GM18505 (cell line): ENCODE results near the gene HORMAD2.
"Not testable (repeated sequence)": the region's sequence is repeated elsewhere in the genome, so short reads cannot be mapped to it uniquely, and the experiment has no call there.

Experiments
- ATAC-seq: cut with Tn5 transposase; IDR thresholded peaks from one replicate; pipeline ENCODE4 v1.9.1; 2021; ENCODE audit not compliant: unreplicated experiment
- POLR2A ChIP-seq: IDR thresholded peaks from 4 replicates; pipeline ENCODE4 v1.6.1; 2011; ENCODE audit warnings: borderline replicate concordance; ENCODE audit not compliant: insufficient read depth, insufficient read length; ENCODE audit errors: extremely low read depth

The HORMAD2 gene

DNA sequence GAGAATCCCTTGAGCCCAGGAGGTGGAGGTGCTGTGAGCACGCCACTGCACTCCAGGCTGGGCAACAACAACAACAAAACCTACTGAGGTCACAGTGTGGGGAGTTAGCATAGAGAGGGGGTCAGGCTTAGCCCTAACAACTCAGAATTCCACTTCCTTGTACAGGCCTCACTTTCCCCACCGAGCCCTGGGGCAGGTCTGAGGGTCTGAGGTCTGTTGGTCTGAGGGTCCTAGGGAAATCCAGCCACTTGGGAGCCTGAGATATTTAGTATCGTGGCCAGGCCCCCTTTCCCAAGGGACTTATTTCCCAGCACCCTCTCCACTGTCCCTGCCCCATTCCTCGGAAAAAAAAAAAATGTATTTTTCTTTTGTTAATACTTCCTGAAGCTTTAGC lies 34.8 kb upstream of the HORMAD2 start:
- no peak for TF ChIP-seq POLR2A
- no peak for ATAC-seq

DNA sequence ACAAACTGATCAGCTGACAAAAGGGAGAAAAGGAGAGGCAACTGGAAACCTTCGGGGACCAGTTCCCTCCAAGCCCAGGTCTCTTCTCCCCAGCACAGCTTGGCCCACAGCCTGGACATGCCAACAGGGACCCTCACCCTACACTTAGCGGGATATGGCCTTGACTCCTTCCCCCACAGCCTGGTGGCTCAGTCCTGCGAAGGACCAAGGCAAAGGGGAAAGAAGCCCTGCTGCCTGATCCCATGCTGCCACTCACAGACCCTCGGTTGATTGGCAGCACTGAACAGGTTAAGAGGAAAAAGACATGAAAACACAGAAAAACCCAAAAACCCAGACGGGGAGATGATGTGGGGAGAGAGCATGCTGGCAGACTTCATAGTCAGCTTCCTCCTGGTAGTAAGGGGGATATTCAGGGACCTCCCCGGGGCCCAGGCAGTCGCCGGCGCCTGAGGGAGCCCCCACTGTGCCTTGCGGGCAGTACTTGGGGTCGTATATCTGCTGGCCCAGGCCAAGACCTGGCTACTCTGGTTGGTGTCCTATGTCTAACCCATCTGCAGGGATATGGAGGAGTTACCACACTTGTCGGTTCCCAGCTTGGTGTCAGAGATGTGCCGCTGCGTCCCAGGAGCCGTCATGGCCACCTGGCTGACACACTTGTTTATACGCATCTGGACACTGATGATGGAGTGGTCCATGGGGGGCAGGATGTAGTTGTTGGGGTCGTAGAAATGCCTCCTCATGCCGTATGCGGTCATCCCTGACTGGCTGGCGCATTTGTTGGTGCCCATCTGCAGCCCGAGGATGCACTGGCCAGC lies 34.2 kb upstream of the HORMAD2 start:
- no peak for ATAC-seq
- TF ChIP-seq POLR2A = no peak

DNA sequence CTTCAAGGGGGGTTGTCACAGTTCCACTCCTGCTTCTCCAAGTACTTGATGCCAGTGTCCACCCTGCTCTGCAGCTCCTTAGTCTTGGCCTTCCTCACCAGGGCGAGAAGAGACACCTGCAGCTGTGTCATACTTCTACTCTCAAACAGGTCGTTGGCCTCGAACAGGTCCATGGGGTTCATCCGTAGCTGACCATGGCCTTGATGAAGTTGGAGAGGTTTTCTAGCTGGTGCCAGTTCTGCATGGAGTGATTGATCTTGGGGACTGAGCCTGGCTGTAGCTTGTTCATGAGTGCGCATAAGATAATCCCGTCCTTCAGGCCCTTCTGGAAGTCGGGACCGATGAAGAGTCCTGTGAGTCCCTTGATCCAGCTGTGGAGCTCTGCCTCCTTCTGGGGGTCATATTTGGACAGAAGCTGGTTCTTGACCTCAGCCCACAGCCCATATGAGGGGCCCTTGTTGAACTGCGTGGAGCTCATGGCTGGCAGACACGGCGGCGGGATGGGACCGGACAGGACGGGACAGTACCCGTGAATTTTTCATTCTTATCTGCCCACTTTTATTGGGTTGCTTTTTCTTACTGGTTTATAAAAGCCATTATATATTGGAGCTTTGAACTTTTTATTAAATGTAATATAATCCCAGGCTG lies 33.4 kb upstream of the HORMAD2 start:
- no peak for ATAC-seq

DNA sequence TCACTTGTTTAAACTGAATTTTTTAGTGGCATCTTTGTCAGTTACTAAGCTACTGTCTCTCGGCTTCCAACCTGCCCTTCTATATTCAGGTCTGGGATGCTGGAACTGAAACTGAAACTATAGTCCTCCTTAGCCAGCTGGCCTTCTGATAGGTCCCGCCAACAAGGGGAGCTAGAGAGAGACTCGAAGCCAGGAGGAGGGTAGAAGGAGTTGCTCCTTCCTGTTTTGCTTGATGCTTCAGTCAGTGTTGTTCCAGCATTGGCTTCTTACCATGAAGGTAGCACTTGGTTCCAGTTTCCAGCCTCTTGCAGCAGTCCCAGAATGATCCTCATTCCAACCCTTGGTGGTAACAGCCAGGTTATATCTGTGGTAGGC lies 32.9 kb upstream of the HORMAD2 start:
- no peak for ATAC-seq
- no peak for TF ChIP-seq POLR2A

More for the DNA sequence above, 33.4 kb upstream of the HORMAD2 start:
- no peak for TF ChIP-seq POLR2A

DNA sequence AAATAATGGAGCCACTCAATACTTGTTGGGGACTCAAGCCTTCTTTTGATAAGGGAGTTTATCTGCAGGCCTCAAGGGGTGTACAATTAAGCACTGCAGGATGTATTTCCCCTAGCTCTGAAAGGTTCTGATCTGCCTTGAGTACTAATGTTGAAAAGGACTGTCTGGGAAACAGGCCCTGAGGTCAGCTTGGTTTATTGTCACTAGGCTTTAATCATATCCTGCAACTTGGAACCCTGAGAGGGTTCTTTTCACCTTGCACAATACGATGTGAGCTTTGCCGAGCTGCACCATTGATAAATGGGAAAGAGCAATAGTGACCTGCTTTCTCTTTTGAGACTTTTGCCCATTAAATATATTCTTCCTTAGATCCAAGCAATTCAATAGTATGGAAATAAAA lies 31.6 kb upstream of the HORMAD2 start:
- ATAC-seq = no peak
- no peak for TF ChIP-seq POLR2A

DNA sequence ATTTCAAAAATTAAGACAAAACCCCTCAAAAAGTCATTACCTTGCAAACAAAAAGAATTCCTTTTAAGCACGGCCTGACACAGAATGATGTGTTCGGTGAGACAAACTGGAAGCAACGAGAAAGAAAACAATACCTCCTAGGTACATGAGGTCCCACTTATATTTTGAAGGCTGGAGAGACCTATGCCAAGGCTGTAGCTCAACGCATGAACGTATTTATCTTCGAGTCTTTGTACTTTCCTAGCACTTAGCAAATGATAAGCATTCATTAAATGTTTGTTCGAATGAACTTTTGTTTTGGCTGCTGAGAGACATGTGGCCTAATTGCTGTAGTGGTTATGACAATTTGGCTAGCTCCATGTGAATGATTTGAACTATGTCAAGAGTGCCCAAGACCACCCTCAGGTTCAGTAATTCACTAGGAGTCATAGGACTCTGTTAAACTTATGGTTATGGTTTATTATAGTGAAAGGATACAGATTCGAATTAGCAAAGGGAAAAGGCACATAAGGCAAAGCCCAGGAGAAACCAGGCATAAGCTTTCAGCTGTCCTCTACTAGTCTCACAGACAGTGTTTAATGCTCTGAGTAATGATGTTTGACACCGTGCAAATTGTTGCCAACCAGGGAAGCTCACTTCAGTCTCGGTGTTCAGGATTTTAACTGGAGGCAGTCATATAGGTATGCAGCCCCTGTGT lies 26.0 kb upstream of the HORMAD2 start:
- TF ChIP-seq POLR2A = no peak

DNA sequence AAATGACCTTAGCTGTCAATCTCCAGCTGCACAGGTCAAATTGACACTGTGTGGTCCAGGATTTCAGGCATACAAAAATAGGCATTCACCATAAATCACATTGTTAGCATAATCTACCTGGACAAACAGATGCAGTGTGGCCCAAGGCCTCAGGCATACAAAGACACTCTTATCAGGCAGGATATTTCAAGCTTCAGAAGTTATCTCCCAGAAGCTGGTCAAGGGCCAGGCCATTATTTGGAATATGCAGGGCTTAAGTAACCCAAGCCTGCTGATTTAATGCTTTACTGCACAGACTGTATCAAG lies 25.5 kb upstream of the HORMAD2 start:
- no peak for TF ChIP-seq POLR2A
- no peak for ATAC-seq

More for the DNA sequence above, 26.0 kb upstream of the HORMAD2 start:
- no peak for ATAC-seq

DNA sequence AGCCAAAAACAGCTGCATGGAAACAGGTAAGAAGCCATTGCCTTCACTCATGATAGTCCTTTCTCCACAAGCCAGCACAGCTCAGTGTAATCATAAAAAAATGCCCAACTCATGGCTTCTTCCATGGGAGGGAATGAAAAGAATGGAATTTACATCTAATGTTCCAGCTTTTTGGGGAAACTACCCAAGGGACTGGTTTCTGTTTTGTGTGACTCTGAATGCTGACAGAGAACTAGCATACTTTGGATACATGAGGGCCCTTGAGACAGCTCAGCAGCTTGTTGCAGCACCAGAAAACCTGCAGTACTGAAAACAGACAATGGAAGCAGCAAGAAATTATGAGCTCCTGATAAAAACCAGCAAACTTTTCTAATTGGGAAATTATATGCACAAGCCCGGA lies 24.2 kb upstream of the HORMAD2 start:
- TF ChIP-seq POLR2A = no peak
- no peak for ATAC-seq

DNA sequence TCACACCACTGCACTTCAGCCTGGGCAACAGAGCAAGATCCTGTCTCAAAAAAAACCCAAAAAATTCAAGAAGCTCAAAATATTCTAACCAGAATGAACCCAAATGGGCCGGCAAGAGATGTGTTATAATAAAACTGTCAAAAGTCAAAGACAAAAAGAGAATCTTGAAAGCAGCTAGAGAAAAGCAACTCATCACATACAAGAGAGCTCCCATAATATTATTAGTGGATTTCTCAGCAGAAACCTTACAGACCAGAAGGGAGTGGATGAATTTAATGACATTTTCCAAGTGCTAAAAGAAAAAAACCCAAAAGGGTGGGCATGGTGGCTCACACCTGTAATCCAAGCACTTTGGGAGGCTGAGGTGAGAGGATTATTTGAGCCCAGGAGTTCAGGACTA lies 22.9 kb upstream of the HORMAD2 start:
- ATAC-seq = no peak
- TF ChIP-seq POLR2A = no peak

DNA sequence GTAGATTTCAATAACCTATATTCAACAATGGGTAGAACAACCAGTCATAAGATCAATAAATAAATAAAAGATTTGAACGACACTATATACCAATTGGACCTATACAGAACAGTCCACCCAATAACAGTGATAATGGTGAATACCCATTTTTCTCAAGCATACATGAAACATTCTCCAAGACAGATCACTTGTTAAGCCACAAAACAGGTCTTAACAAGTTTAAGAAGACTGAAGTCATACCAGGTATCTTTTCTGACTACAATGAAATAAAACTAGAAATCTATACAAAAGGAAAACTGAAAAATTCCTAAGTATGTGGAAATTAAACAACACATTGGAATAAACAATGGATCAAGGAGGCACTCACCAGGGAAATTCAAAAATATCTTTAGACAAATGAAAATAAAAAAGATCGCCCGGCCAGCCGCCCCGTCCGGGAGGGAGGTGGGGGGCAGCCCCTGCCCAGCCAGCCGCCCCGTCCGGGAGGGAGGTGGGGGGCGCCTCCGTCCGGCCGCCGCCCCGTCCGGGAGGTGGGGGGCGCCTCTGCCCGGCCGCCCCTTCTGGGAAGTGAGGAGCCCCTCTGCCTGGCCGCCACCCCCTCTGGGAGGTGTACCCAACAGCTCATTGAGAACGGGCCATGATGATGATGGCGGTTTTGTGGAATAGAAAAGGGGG lies 20.8 kb upstream of the HORMAD2 start:
- not testable (repeated sequence) for ATAC-seq

DNA sequence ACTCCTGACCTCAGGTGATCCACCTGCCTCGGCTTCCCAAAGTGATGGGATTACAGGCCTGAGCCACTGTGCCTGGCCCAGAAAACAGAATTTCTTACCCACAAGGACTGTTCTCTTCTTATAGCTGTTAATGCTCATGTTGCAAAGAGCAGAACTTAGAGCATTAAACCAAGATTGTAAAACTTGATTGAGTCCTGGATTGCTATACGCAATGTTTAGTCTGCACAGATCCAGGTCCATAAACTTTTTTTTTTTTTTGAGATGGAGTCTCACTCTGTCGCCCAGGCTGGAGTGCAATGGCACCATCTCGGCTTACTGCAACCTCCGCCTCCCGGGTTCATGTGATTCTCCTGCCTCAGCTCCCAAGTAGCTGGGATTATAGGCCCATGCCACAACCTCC lies 19.2 kb upstream of the HORMAD2 start:
- ATAC-seq = not testable (repeated sequence)

DNA sequence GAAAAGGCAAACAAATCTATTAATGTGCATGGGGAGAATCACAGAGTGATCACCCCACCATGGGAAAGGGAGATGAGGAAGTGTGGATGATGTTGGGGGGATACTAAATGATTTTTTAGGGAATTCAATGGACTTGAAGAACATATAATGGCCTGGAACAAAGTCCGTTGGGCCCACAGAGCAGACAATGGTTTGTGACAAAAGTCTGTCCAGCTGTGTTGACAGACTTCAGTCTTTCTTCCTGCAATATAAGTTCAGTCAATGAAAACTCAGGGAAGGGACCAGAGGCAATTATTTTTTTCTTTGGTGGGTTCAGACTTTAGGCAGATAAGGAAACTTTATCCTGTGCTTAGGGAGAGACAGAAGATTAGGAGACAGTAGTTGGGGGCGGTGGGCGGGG lies 18.0 kb upstream of the HORMAD2 start:
- no peak for ATAC-seq
- TF ChIP-seq POLR2A = no peak

DNA sequence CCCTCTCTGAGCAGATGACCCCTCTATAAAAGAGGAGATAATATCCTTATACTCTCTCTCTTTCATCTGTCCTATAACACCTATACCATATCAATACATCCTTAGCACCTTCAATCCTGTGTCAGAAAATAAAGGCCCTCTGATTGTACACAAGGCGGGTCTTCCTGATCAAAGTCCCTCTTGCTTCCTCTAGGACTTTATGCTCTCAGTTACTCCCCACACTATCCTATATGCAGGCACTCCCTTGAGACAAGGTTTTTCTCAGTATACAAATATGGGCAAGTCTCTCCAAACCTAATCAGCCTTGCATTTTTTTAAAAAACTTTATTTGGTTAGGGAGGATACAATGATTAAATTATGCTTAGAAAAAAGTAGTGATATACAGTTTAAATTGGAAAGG lies 17.3 kb upstream of the HORMAD2 start:
- TF ChIP-seq POLR2A = no peak
- ATAC-seq = no peak

DNA sequence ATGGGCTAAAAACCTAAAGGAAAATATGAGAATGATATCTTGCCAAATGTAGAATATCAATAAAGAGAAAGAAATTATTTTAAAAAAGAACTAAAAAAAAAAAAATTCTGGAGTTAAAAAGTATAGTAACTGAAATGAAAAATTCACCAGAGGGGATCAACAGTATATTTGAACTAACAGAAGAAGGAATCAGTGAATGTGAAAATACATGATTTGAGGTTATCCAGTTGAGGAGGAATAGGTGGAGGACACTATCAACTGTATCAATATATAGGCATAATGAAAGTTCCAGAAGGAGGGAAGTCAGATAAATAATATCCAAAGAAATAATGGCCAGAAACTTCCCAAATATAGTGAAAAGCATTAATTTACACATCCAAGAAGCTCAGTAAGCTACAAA lies 16.1 kb upstream of the HORMAD2 start:
- no peak for TF ChIP-seq POLR2A
- no peak for ATAC-seq
